DOHH2 (cell line): ENCODE data around the gene IFNA7.
"Not testable (repeated sequence)": the region's sequence is repeated elsewhere in the genome, so short reads cannot be mapped to it uniquely, and the experiment has no call there.

ENCODE experiments used
- H3F3A ChIP-seq: fragments of 200-600 bp; sonication (generic), shearing (Covaris generic); 2 replicates; pipeline ENCODE4 v1.6.0; 2016; ENCODE audit warnings: antibody characterized with exemption, mild to moderate bottlenecking; ENCODE audit not compliant: control insufficient read depth, insufficient read depth
- H3K27ac ChIP-seq: fragments of 200-600 bp; sonication (generic); 2 replicates; pipeline ENCODE4 v1.5.1; 2014; ENCODE audit warnings: low read depth, mild to moderate bottlenecking, low read length, moderate library complexity
- H3K27me3 ChIP-seq: fragments of 200-600 bp; sonication (generic); 2 replicates; pipeline ENCODE4 v1.6.1; 2014; ENCODE audit warnings: mild to moderate bottlenecking, low read length, mixed read lengths; ENCODE audit not compliant: control insufficient read depth
- H3K36me3 ChIP-seq: fragments of 200-600 bp; sonication (generic); 2 replicates; pipeline ENCODE4 v1.6.1; 2014; ENCODE audit warnings: mild to moderate bottlenecking, low read length, moderate library complexity, mixed read lengths; ENCODE audit not compliant: control insufficient read depth
- H3K4me1 ChIP-seq: fragments of 200-600 bp; sonication (generic); 2 replicates; pipeline ENCODE4 v1.6.1; 2014; ENCODE audit warnings: mild to moderate bottlenecking, low read length, mixed read lengths; ENCODE audit not compliant: control insufficient read depth
- H3K4me2 ChIP-seq: fragments of 200-600 bp; sonication (generic); 2 replicates; pipeline ENCODE4 v1.6.0; 2014; ENCODE audit warnings: mild to moderate bottlenecking, low read length, moderate library complexity
- H3K4me3 ChIP-seq: fragments of 200-600 bp; sonication (generic); 2 replicates; pipeline ENCODE4 v1.5.1; 2014; ENCODE audit warnings: mild to moderate bottlenecking, low read length, mixed read lengths
- H3K79me2 ChIP-seq: fragments of 200-600 bp; sonication (generic); 2 replicates; pipeline ENCODE4 v1.6.1; 2014; ENCODE audit warnings: mild to moderate bottlenecking, low read length, mixed read lengths; ENCODE audit not compliant: control insufficient read depth
- H3K9me2 ChIP-seq: fragments of 200-600 bp; sonication (generic); replicated peaks from 2 replicates; pipeline ENCODE4 v1.6.1; 2014; ENCODE audit warnings: mild to moderate bottlenecking, low read length, mixed read lengths; ENCODE audit not compliant: control insufficient read depth
- H3K9me3 ChIP-seq: fragments of 200-600 bp; sonication (generic); 2 replicates; pipeline ENCODE4 v1.6.1; 2014; ENCODE audit warnings: antibody characterized with exemption, low read length, mixed read lengths; ENCODE audit not compliant: control insufficient read depth, insufficient read depth
- H4K20me1 ChIP-seq: fragments of 200-600 bp; sonication (generic); 2 replicates; pipeline ENCODE4 v1.6.0; 2014; ENCODE audit warnings: low read depth, mild to moderate bottlenecking, antibody characterized with exemption, low read length, moderate library complexity; ENCODE audit not compliant: control insufficient read depth, insufficient read depth
- EZH2phosphoT487 ChIP-seq: fragments of 200-600 bp; sonication (generic); IDR thresholded peaks from 2 replicates; pipeline ENCODE4 v1.6.1; 2017; ENCODE audit warnings: borderline replicate concordance, mild to moderate bottlenecking, antibody characterized with exemption, low read length, moderate library complexity, mixed read lengths
- TF ChIP-seq, protein P1 (sequence below): fragments of 200-600 bp; sonication (generic); IDR thresholded peaks from one replicate; pipeline ENCODE4 v1.5.1; 2014; ENCODE audit warnings: antibody characterized with exemption, mild to moderate bottlenecking, low read depth, low read length; ENCODE audit not compliant: poor library complexity, severe bottlenecking

Gene IFNA7

DNA sequence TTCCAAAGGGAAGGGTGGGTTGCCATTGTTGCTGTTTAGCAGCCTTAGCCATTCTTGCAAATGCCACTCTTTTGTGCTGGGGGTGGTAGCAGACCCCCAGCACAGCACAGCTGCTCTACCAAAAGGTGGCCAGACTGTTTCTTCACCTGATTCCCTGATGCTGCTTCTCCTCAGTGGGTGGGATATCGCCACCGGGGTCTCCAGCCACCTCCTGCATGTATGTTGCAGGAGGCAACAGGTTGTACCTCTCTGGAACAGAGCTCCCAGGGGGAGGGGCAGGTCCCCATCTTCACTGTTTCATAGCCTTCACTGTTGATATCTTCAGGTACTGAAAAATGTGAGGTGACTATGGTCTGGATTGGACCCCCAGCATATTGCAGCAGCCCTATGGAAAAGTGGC is 8.8 kb upstream of the IFNA7 start:
- H3K27ac ChIP-seq, H3K4me3 ChIP-seq, H3K79me2 ChIP-seq, H3K4me2 ChIP-seq, H4K20me1 ChIP-seq, H3K36me3 ChIP-seq, H3F3A ChIP-seq, H3K9me2 ChIP-seq, H3K9me3 ChIP-seq, H3K4me1 ChIP-seq, H3K27me3 ChIP-seq: not testable (repeated sequence)

DNA sequence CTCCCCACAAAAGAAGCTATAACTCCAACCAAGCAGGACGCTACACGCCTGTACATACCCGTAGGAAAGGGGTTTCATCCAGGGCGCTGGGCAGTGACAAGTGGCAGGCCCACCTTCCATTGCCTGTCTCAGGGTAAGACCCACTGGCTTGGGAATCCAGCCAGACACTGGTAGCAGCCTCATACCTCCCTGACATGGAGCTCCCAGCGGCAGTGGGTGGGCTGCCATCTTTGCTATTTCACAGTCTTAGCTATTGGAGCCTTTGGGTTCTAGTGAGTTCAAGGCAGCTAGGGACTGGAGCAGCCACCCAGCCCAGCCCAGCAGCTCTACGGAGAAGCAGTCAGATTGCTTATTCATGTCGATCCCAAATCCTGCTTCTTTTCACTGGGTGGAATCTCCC is 8.3 kb upstream of the IFNA7 start:
- Histone ChIP-seq H3K9me2 (no peaks in the 10 kb centered on the region), H3K4me3 (no peak overlapping the region), H3K4me2 (no peak overlapping the region), H3K4me1 (no peaks in the 10 kb centered on the region), H3K27me3 (no peaks in the 10 kb centered on the region), H3K79me2 (no peaks in the 10 kb centered on the region), H4K20me1 (no peaks in the 10 kb centered on the region), H3K36me3 (no peaks in the 10 kb centered on the region), H3K9me3 (no peaks in the 10 kb centered on the region), H3F3A (no peaks in the 10 kb centered on the region), H3K27ac (no peak overlapping the region)
- TF ChIP-seq EZH2phosphoT487, result no peak

DNA sequence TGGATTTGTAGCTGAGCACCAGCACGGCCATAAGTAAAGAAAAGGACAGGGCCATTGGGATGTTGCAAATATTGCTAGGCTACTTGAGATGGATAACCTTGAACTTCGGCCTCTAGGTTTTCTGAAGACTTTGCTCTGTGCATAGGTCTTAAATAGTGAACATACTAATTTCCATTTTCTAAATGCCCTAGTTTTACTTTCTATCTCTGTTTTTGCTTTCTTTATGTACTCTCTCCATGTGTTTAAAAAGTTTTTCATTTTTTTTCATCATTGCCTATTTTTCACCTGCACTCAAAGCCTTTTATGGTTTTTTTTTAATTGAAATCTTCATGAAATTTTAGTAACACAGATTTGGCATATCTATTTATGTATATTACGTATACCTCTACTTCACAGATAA is 5.0 kb upstream of the IFNA7 start, which contains the start of gene IFNA10:
IFNA10 (minus strand) TSS at position 101 of the 400 bp plus-strand sequence; CDS start at position 55, 46 bp downstream.
- H3K4me2 ChIP-seq, H4K20me1 ChIP-seq, H3K4me3 ChIP-seq, H3K27ac ChIP-seq, H3K4me1 ChIP-seq, H3K9me2 ChIP-seq, H3K79me2 ChIP-seq, H3K36me3 ChIP-seq, H3F3A ChIP-seq, H3K9me3 ChIP-seq, H3K27me3 ChIP-seq: not testable (repeated sequence)

DNA sequence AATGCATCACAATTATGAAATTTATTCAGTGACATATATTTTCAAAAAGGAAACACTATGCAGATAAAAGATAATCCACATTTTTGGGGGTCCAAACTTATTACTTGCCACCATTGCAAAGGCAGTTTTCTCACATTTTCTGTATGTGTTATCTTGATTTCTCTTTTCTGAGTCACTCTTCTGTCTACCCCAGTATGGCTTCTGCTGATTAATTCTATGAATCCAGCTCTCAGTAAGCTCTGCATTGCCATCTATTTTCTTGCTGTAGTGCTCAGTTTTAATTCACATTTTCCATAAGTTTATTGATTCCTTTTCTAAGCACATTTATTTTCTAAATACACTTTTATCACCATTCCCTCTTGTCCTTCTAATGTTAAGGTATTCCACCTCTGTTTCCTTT is 3.2 kb upstream of the IFNA7 start:
- Histone ChIP-seq H3K4me2 (no peak overlapping the region), H3K9me3 (no peaks in the 10 kb centered on the region), H4K20me1 (no peaks in the 10 kb centered on the region), H3K27ac (no peak overlapping the region), H3K4me1 (no peaks in the 10 kb centered on the region), H3K4me3 (no peak overlapping the region), H3K36me3 (no peaks in the 10 kb centered on the region), H3K79me2 (no peaks in the 10 kb centered on the region), H3K9me2 (no peaks in the 10 kb centered on the region), H3K27me3 (no peaks in the 10 kb centered on the region), H3F3A (no peaks in the 10 kb centered on the region)
- TF ChIP-seq EZH2phosphoT487, result no peak
- TF ChIP-seq, protein P1, sequence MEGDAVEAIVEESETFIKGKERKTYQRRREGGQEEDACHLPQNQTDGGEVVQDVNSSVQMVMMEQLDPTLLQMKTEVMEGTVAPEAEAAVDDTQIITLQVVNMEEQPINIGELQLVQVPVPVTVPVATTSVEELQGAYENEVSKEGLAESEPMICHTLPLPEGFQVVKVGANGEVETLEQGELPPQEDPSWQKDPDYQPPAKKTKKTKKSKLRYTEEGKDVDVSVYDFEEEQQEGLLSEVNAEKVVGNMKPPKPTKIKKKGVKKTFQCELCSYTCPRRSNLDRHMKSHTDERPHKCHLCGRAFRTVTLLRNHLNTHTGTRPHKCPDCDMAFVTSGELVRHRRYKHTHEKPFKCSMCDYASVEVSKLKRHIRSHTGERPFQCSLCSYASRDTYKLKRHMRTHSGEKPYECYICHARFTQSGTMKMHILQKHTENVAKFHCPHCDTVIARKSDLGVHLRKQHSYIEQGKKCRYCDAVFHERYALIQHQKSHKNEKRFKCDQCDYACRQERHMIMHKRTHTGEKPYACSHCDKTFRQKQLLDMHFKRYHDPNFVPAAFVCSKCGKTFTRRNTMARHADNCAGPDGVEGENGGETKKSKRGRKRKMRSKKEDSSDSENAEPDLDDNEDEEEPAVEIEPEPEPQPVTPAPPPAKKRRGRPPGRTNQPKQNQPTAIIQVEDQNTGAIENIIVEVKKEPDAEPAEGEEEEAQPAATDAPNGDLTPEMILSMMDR, result no peak

DNA sequence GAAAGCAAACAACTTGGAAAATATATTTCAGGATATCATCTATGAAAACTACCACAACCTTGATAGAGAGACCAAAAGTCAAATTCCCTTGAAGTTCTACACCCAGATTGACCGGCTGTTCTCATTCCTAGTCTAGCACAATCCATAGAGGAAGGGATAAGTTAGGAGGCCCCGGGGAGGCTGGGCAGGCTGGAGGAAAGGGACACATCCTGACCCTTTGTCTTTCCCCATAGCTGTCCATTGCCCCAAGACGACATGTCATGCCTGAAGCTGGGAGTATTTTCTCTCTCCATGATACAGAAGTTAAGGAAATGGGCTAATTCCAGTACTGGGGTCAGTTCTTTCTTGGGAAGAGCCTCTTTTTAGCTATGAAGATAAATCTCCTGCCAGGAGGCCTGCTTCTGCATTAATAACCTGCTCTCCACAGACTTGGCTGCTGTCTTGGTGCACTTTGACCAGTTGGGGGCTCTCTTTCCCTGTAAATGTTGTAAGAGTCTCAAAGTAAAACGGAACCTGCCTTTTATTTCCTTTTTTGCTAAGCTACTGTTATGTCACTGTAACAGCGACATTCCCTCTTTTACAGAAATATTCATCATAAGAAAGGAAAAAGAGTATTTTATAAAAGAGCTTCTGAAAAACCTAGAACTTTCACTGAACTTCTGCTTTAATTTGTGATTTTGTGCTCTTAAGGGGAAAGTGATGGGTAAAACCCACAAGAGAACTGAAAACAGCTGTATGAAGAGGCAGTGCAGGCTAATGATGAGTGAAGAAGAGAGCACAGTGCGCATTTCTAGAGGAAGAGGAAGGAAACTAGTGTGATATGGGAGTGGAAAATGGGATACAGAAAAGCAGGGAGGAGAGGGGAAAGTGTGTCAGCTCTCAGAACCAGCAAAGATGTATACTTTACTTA is 6.9 kb downstream of the IFNA7 start:
- not testable (repeated sequence) for H3K27me3 ChIP-seq, H3K36me3 ChIP-seq, H3K27ac ChIP-seq, H3F3A ChIP-seq, H3K9me3 ChIP-seq, H3K4me3 ChIP-seq, H3K79me2 ChIP-seq, H3K4me1 ChIP-seq, H3K9me2 ChIP-seq, H4K20me1 ChIP-seq
- TF ChIP-seq, protein P1, result peak; percentile 59
- H3K4me2 ChIP-seq, result 0 out of 2 replicates have a peak overlapping the region, but pooled peaks have one; percentile 13

DNA sequence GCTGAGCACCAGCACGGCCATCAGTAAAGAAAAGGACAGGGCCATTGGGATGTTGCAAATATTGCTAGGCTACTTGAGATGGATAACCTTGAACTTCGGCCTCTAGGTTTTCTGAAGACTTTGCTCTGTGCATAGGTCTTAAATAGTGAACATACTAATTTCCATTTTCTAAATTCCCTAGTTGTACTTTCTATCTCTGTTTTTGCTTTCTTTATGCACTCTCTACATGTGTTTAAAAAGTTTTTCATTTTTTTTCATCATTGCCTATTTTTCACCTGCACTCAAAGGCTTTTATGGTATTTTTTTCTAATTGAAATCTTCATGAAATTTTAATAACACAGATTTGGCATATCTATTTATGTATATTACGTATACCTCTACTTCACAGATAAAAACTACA is 14.5 kb downstream of the IFNA7 start, which contains the start of gene IFNA4:
IFNA4 (minus strand) TSS at position 101 of the 400 bp plus-strand sequence; CDS start at position 45, 56 bp downstream.
- not testable (repeated sequence) for H3K36me3 ChIP-seq, H3K27ac ChIP-seq, H3K4me2 ChIP-seq, H3K9me2 ChIP-seq, H3K9me3 ChIP-seq, H3K4me3 ChIP-seq, H3F3A ChIP-seq, H3K4me1 ChIP-seq, H3K79me2 ChIP-seq, H3K27me3 ChIP-seq, H4K20me1 ChIP-seq
